GM06990 (cell line): Measurements from ENCODE around the gene ASCC2.

Experiments used
- DNase-seq: peaks from one replicate; pipeline ENCODE4 v3.0.0-alpha.2; 2011; ENCODE audit not compliant: insufficient read length; ENCODE audit errors: extremely low read depth
- H3K27me3 ChIP-seq: replicated peaks from 2 replicates; pipeline ENCODE4 v1.6.0; 2011; ENCODE audit warnings: low read length; ENCODE audit not compliant: control insufficient read depth, insufficient read depth
- H3K36me3 ChIP-seq: 2 replicates; pipeline ENCODE4 v1.5.1; 2011; ENCODE audit warnings: low read length; ENCODE audit not compliant: control insufficient read depth, insufficient read depth
- H3K4me3 ChIP-seq: replicated peaks from 2 replicates; pipeline ENCODE4 v1.5.1; 2011; ENCODE audit warnings: low read depth, mild to moderate bottlenecking, control low read depth, low read length
- CTCF ChIP-seq: IDR thresholded peaks from 2 replicates; pipeline ENCODE4 v1.5.1; 2011; ENCODE audit warnings: low read length, control low read depth, mild to moderate bottlenecking, inconsistent platforms; ENCODE audit not compliant: insufficient read depth, poor library complexity, severe bottlenecking

ASCC2 gene

GRCh38 chr22:29768052-29768693 lies 69.9 kb downstream of the ASCC2 start:
- Histone ChIP-seq H3K36me3 (peaks cover 5% of the 10 kb centered on the region), H3K4me3 (peak overlapping the region; percentile 100), H3K27me3 (no peaks in the 10 kb centered on the region)
- no peak for DNase-seq
- no peak for TF ChIP-seq CTCF

GRCh38 chr22:29767171-29768051 lies 70.7 kb downstream of the ASCC2 start, which contains the start of gene UQCR10:
Gene UQCR10 (plus strand): TSS chr22:29767369. CDS start chr22:29767399, 30 bp downstream.
- no peak for TF ChIP-seq CTCF
- DNase-seq, result peak; percentile 94
- Histone ChIP-seq H3K4me3 (peak within 1 kb of the TSS; percentile 100), H3K27me3 (no peaks in the 10 kb centered on the region), H3K36me3 (peaks cover 5% of the 10 kb centered on the region)

GRCh38 chr22:29766632-29767170 lies 71.4 kb downstream of the ASCC2 start, which contains the start of gene ZMAT5:
Gene ZMAT5 (minus strand): TSS chr22:29767007. CDS start chr22:29748544, 18,463 bp downstream.
- Histone ChIP-seq H3K36me3 (peaks cover 5% of the 10 kb centered on the region), H3K27me3 (no peaks in the 10 kb centered on the region), H3K4me3 (peak within 1 kb of the TSS; percentile 100)
- no peak for TF ChIP-seq CTCF
- peak; percentile 92 for DNase-seq

- no peak for DNase-seq
- Histone ChIP-seq H3K27me3 (no peaks in the 10 kb centered on the region), H3K4me3 (peak overlapping the region; percentile 100), H3K36me3 (peaks cover 5% of the 10 kb centered on the region)
- TF ChIP-seq CTCF, result no peak
Measured at GRCh38 chr22:29765905-29766631, 72.0 kb downstream of the ASCC2 start.

- Histone ChIP-seq H3K4me3 (no peak overlapping the region), H3K27me3 (no peaks in the 10 kb centered on the region), H3K36me3 (no peaks in the 10 kb centered on the region)
- no peak for TF ChIP-seq CTCF
- no peak for DNase-seq
Measured at GRCh38 chr22:29762263-29762662, 75.8 kb downstream of the ASCC2 start.
